Measurements from ENCODE around the gene NAA80. TPM values are rescaled to one million over a fixed set of nuclear protein-coding genes. Genes with fewer than 3 reads are reported as not detected.
A peak's percentile ranks its signal among the peaks of the same experiment; 100 is the strongest.

NAA80 gene
- total and polyA plus RNA-seq, 8 donors: 5.6 to 12.7 (median 9.1) TPM

DNA sequence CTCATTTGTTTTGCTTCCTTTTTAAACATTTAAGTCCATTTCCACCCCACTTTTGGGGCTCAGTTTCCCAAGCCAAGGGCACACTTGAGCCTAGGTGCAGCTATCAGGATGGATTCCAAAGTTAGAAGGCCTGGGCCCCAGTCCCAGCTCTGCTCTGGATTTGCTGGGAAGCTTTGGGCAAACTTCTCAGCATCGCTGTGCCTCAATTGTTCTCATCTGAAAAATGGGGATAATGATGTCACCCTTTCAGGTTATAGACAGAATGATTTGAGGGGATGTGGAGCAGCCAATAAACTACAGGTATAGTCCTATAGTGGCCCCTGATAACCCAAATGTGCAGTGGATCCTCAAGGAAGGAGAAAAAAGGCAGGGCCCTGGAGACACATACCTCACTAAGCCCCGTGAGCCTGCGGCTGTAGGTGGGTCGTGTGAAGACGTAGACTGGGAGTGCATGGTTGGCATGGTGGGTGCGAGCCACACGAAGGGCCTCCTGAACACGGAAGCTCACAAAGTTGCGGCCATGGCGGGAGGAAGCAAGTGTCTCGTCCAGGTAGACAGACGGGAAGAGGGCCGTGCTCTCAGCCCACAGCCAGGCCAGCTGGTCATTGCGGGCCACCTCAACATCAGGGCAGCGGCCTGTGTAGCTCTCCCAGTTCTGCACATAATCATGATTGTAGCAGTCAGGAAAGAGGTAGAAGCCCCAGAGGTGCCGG is 20.1 kb upstream of the NAA80 start:
- TF ChIP-seq, protein P1, sequence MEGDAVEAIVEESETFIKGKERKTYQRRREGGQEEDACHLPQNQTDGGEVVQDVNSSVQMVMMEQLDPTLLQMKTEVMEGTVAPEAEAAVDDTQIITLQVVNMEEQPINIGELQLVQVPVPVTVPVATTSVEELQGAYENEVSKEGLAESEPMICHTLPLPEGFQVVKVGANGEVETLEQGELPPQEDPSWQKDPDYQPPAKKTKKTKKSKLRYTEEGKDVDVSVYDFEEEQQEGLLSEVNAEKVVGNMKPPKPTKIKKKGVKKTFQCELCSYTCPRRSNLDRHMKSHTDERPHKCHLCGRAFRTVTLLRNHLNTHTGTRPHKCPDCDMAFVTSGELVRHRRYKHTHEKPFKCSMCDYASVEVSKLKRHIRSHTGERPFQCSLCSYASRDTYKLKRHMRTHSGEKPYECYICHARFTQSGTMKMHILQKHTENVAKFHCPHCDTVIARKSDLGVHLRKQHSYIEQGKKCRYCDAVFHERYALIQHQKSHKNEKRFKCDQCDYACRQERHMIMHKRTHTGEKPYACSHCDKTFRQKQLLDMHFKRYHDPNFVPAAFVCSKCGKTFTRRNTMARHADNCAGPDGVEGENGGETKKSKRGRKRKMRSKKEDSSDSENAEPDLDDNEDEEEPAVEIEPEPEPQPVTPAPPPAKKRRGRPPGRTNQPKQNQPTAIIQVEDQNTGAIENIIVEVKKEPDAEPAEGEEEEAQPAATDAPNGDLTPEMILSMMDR (IDR thresholded peaks at IDR 0.05): no peak
- DNase-seq: no peak
- no peaks in the 10 kb centered on the region for H3K9me3 ChIP-seq
- ATAC-seq: no peak
- no peaks in the 10 kb centered on the region for H3K27me3 ChIP-seq
- H3K36me3 ChIP-seq: peaks cover 0 to 38% of the 10 kb centered on the region in 2 donors
- H3K4me1 ChIP-seq: peaks cover 45 to 89% of the 10 kb centered on the region in 2 donors
- H3K27ac ChIP-seq: peak overlapping the region in 1 of 2 donors; percentile 71
- H3K4me3 ChIP-seq: peak overlapping the region in 1 of 2 donors; percentile 91
- intact Hi-C loops (cut with DNase I): no loop called here

DNA sequence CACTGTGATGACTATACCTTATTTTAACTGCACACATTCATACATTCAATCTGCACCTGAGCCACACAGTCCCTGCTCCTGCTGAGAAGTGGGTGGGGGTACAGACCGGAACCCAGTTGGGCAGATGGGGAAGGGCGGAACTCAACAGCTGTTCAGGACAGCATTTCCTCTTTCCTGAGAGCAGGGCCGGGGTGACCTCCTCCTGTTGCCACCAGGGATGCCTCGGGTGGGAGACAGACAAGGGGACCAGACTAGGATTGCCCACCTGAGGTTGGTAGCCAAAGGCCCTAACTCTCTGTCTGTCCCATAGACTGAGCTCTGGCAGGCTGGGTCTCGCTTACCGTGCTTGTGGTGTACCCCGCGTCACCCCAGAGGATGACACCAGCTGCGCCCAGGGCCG is 19.4 kb upstream of the NAA80 start:
- no peak for ATAC-seq
- H3K27ac ChIP-seq: peak overlapping the region; percentile 71 to 83
- intact Hi-C loops (cut with DNase I): no loop called here
- H3K9me3 ChIP-seq: no peaks in the 10 kb centered on the region
- peak overlapping the region in 1 of 2 donors; percentile 91 for H3K4me3 ChIP-seq
- no peak for DNase-seq
- H3K4me1 ChIP-seq: peaks cover 45 to 89% of the 10 kb centered on the region in 2 donors
- TF ChIP-seq, protein P1 (IDR thresholded peaks at IDR 0.05): no peak
- no peaks in the 10 kb centered on the region for H3K27me3 ChIP-seq
- H3K36me3 ChIP-seq: peaks cover 0 to 38% of the 10 kb centered on the region in 2 donors

DNA sequence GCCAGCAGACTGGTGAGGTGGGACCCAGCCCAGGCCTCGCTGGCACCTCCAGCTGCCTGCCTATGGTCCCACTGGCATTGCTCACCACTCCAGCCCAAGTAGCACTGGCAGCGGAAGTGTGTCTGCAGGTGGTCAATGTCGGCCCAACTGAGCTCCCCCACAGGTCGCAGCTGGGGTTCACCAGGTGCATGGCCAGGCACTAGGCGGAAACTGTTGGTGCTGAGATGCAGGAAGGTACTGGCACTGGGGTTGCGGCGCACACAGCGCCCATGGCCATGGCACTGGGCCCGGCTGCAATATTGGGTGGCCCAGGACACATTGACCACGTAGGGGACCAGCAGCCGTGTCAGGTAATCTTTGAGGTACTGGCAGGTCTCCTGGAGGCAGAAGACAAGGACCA is 19.0 kb upstream of the NAA80 start:
- Histone ChIP-seq H3K27me3 (no peaks in the 10 kb centered on the region), H3K9me3 (no peaks in the 10 kb centered on the region), H3K36me3 (peaks cover 0 to 38% of the 10 kb centered on the region in 2 donors), H3K4me3 (peak overlapping the region in 1 of 2 donors; percentile 91), H3K27ac (peak overlapping the region; percentile 71 to 83), H3K4me1 (peaks cover 45 to 89% of the 10 kb centered on the region in 2 donors)
- intact Hi-C loops (cut with DNase I): no loop called here
- DNase-seq: no peak
- TF ChIP-seq, protein P1 (IDR thresholded peaks at IDR 0.05): no peak
- ATAC-seq: no peak

DNA sequence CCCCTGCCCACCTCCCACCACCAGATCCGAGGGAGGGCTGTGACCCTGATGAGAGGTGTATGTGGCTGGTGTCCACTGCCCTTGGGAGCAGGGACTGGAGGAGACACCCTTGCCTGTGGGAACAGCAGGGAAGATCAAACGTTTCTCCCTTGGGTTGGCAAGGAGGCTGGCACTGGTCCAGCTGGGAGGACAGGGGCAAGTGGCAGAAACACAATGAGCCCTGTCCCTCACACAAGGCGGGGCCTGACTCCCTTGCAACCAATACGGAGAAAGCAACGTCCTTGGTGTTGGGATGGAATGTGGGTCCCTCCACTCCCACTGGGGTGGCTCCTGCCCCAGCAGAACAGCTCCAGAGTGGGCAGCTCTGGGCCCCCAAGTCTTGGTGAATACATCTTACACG is 18.1 kb upstream of the NAA80 start:
- peak overlapping the region; percentile 71 to 83 for H3K27ac ChIP-seq
- H3K9me3 ChIP-seq: no peaks in the 10 kb centered on the region
- intact Hi-C loops (cut with DNase I): no loop called here
- TF ChIP-seq, protein P1 (IDR thresholded peaks at IDR 0.05): no peak
- H3K36me3 ChIP-seq: peaks cover 0 to 38% of the 10 kb centered on the region in 2 donors
- peak overlapping the region in 1 of 2 donors; percentile 91 for H3K4me3 ChIP-seq
- no peak for DNase-seq
- no peak for ATAC-seq
- H3K4me1 ChIP-seq: peaks cover 42 to 81% of the 10 kb centered on the region in 2 donors
- no peaks in the 10 kb centered on the region for H3K27me3 ChIP-seq

DNA sequence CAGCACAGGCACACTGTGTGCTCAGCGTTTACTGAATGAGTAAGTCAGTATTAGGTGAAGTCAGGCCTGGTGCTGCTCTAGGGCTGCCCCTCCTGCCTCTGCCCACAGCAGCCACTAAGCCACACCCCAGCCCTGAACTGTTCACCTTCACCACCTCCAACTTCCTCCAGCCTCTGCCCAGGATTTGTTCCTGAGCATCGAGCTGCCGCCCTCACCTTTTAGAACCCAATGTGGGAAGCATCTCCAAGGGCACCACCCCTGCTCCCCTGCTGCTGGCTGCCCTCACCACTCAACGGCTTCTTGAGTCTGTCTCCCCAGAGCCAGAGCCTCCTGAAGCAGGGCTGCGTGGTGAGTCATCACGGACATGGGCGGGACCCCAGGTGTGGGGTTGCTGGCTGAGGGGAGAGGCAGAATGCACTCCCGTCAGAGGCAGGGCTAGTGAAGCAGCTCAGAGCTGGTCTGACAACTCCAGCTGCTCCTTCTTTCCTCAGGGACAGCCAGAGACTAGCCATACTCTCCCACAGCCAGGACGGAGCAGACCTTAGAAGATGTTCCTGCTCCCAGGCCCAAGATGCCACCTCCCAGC is 17.5 kb upstream of the NAA80 start:
- H3K27ac ChIP-seq: peak overlapping the region; percentile 71 to 83
- no peaks in the 10 kb centered on the region for H3K9me3 ChIP-seq
- no peaks in the 10 kb centered on the region for H3K27me3 ChIP-seq
- H3K4me3 ChIP-seq: peak overlapping the region in 1 of 2 donors; percentile 91
- H3K4me1 ChIP-seq: peaks cover 37 to 75% of the 10 kb centered on the region in 2 donors
- peaks cover 0 to 38% of the 10 kb centered on the region in 2 donors for H3K36me3 ChIP-seq
- TF ChIP-seq, protein P1 (IDR thresholded peaks at IDR 0.05): no peak
- intact Hi-C loops (cut with DNase I): no loop called here
- ATAC-seq (peak; percentile 76), DNase-seq (peak in 3 of 4 donors; percentile 35 to 95 (median 93))

All from left lung (tissue), 10 donors.